ENCODE measurements around the gene YBX1.

YBX1 gene

GRCh38 chr1:42734201-42735035 is 52.2 kb downstream of the YBX1 start:
- no peak for DNase-seq (ENCODE audit: low read depth)
- TF ChIP-seq CTCF (conservative IDR thresholded peaks at IDR 0.05; ENCODE audit: control insufficient read depth, insufficient read depth, low read depth, low read length): no peak
- H3K4me3 ChIP-seq (ENCODE audit: control insufficient read depth, low read depth, low read length): no peak overlapping the region

- H3K4me3 ChIP-seq (ENCODE audit: control insufficient read depth, low read depth, low read length): no peak overlapping the region
- TF ChIP-seq CTCF (conservative IDR thresholded peaks at IDR 0.05; ENCODE audit: control insufficient read depth, insufficient read depth, low read depth, low read length): no peak
- no peak for DNase-seq (ENCODE audit: low read depth)
Observed at GRCh38 chr1:42735056-42735455, 52.8 kb downstream of the YBX1 start.

GRCh38 chr1:42735477-42736105 is 53.4 kb downstream of the YBX1 start:
- no peak overlapping the region for H3K4me3 ChIP-seq (ENCODE audit: control insufficient read depth, low read depth, low read length)
- no peak for TF ChIP-seq CTCF (conservative IDR thresholded peaks at IDR 0.05; ENCODE audit: control insufficient read depth, insufficient read depth, low read depth, low read length)
- DNase-seq (ENCODE audit: low read depth): no peak

- DNase-seq (ENCODE audit: low read depth): peak; percentile 40
- peak; percentile 40 for TF ChIP-seq CTCF (conservative IDR thresholded peaks at IDR 0.05; ENCODE audit: control insufficient read depth, insufficient read depth, low read depth, low read length)
- no peak overlapping the region for H3K4me3 ChIP-seq (ENCODE audit: control insufficient read depth, low read depth, low read length)
Observed at GRCh38 chr1:42736152-42736551, 53.9 kb downstream of the YBX1 start.

- no peak overlapping the region for H3K4me3 ChIP-seq (ENCODE audit: control insufficient read depth, low read depth, low read length)
- DNase-seq (ENCODE audit: low read depth): no peak
- no peak for TF ChIP-seq CTCF (conservative IDR thresholded peaks at IDR 0.05; ENCODE audit: control insufficient read depth, insufficient read depth, low read depth, low read length)
Observed at GRCh38 chr1:42736571-42737200, 54.5 kb downstream of the YBX1 start.

GRCh38 chr1:42737257-42737656 is 55.0 kb downstream of the YBX1 start:
- H3K4me3 ChIP-seq (ENCODE audit: control insufficient read depth, low read depth, low read length): no peak overlapping the region
- TF ChIP-seq CTCF (conservative IDR thresholded peaks at IDR 0.05; ENCODE audit: control insufficient read depth, insufficient read depth, low read depth, low read length): no peak
- DNase-seq (ENCODE audit: low read depth): no peak

Data from fibroblast of mammary gland (primary cell).